ENCODE data around the gene RBP2. TPM values are rescaled to one million over a fixed set of nuclear protein-coding genes. Genes with fewer than 3 reads are reported as not detected.

Gene RBP2
- total RNA-seq, 1 donor from 2014 or later = not detected

- H3K9me3 ChIP-seq (ENCODE audit: low read depth) = no peaks in the 10 kb centered on the region
- DNase-seq (ENCODE audit: low spot score) = no peak
- H3K27ac ChIP-seq = no peak overlapping the region
- H3K4me1 Mint-ChIP-seq = peaks cover 15% of the 10 kb centered on the region
- H3K27ac Mint-ChIP-seq = no peak overlapping the region
- H3K9ac ChIP-seq = no peak overlapping the region
- H2AFZ ChIP-seq (replicated peaks) = no peak overlapping the region
- H3K4me2 ChIP-seq = no peak overlapping the region
- H3K27me3 ChIP-seq = no peaks in the 10 kb centered on the region
- H3F3A ChIP-seq (ENCODE audit: low read depth) = no peaks in the 10 kb centered on the region
- H3K36me3 ChIP-seq = no peaks in the 10 kb centered on the region
- peaks cover 7% of the 10 kb centered on the region for H3K36me3 Mint-ChIP-seq
- H3K4me3 ChIP-seq = no peak overlapping the region
- H3K27me3 Mint-ChIP-seq (ENCODE audit: insufficient read depth, low read depth) = no peaks in the 10 kb centered on the region
- TF ChIP-seq, protein P1, sequence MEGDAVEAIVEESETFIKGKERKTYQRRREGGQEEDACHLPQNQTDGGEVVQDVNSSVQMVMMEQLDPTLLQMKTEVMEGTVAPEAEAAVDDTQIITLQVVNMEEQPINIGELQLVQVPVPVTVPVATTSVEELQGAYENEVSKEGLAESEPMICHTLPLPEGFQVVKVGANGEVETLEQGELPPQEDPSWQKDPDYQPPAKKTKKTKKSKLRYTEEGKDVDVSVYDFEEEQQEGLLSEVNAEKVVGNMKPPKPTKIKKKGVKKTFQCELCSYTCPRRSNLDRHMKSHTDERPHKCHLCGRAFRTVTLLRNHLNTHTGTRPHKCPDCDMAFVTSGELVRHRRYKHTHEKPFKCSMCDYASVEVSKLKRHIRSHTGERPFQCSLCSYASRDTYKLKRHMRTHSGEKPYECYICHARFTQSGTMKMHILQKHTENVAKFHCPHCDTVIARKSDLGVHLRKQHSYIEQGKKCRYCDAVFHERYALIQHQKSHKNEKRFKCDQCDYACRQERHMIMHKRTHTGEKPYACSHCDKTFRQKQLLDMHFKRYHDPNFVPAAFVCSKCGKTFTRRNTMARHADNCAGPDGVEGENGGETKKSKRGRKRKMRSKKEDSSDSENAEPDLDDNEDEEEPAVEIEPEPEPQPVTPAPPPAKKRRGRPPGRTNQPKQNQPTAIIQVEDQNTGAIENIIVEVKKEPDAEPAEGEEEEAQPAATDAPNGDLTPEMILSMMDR (IDR thresholded peaks at IDR 0.05) = peak; percentile 30
- no peak for TF ChIP-seq EZH2 (IDR thresholded peaks at IDR 0.05)
- no peak for TF ChIP-seq EZH2phosphoT487 (IDR thresholded peaks at IDR 0.05)
- H4K20me1 ChIP-seq (ENCODE audit: low read depth) = no peaks in the 10 kb centered on the region
- H3K4me3 Mint-ChIP-seq = no peak overlapping the region
- H3K9me3 Mint-ChIP-seq = peaks cover 2% of the 10 kb centered on the region
- peaks cover 11% of the 10 kb centered on the region for H3K4me1 ChIP-seq
- H3K79me2 ChIP-seq (ENCODE audit: low read depth) = no peaks in the 10 kb centered on the region
Observed at GRCh38 chr3:139522421-139522820, 46.1 kb upstream of the RBP2 start.

- Mint-ChIP-seq H3K4me3 (no peak overlapping the region), H3K27ac (no peak overlapping the region)
Observed at GRCh38 chr3:139521816-139522215, 45.5 kb upstream of the RBP2 start.

DNA sequence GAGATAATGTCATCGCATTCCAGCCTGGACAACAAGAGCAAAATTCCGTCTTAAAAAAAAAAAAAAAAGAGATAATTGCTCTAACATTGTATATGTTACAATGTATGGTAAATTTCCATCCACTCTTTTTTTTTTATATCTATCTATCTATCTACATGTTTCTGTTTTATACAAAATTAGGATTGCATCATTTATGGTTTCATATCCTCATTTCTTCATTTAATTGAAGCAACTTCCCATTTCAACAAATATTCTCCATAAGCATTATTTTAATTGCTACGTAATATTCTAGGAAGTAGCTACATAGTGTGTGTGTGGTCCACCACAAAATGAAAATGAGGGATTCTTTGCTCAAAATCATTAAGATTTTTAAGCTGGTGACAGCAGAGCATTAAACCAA lies 44.8 kb upstream of the RBP2 start:
- H4K20me1 ChIP-seq (ENCODE audit: low read depth) = no peaks in the 10 kb centered on the region
- H3K36me3 Mint-ChIP-seq = peaks cover 4% of the 10 kb centered on the region
- no peaks in the 10 kb centered on the region for H3K27me3 Mint-ChIP-seq (ENCODE audit: insufficient read depth, low read depth)
- no peaks in the 10 kb centered on the region for H3K27me3 ChIP-seq
- H3K4me1 ChIP-seq = peaks cover 11% of the 10 kb centered on the region
- H3K4me3 Mint-ChIP-seq = no peak overlapping the region
- H3K27ac ChIP-seq = no peak overlapping the region
- H3K4me3 ChIP-seq = no peak overlapping the region
- no peak for DNase-seq (ENCODE audit: low spot score)
- no peak overlapping the region for H3K4me2 ChIP-seq
- TF ChIP-seq, protein P1 (IDR thresholded peaks at IDR 0.05) = no peak
- TF ChIP-seq EZH2 (IDR thresholded peaks at IDR 0.05) (no peak), EZH2phosphoT487 (IDR thresholded peaks at IDR 0.05) (no peak)
- H3K79me2 ChIP-seq (ENCODE audit: low read depth) = no peaks in the 10 kb centered on the region
- H2AFZ ChIP-seq (replicated peaks) = no peak overlapping the region
- no peaks in the 10 kb centered on the region for H3K36me3 ChIP-seq
- H3K4me1 Mint-ChIP-seq = peaks cover 15% of the 10 kb centered on the region
- H3K9ac ChIP-seq = no peak overlapping the region
- peaks cover 2% of the 10 kb centered on the region for H3K9me3 Mint-ChIP-seq
- H3K9me3 ChIP-seq (ENCODE audit: low read depth) = no peaks in the 10 kb centered on the region
- H3F3A ChIP-seq (ENCODE audit: low read depth) = no peaks in the 10 kb centered on the region
- H3K27ac Mint-ChIP-seq = no peak overlapping the region

More at GRCh38 chr3:139521816-139522215, 45.5 kb upstream of the RBP2 start:
- Histone ChIP-seq H3K36me3 (no peaks in the 10 kb centered on the region), H3K27me3 (no peaks in the 10 kb centered on the region), H3K4me3 (no peak overlapping the region), H2AFZ (replicated peaks) (no peak overlapping the region), H3K9ac (no peak overlapping the region), H3K4me2 (no peak overlapping the region), H3F3A (ENCODE audit: low read depth) (no peaks in the 10 kb centered on the region), H4K20me1 (ENCODE audit: low read depth) (no peaks in the 10 kb centered on the region), H3K9me3 (ENCODE audit: low read depth) (no peaks in the 10 kb centered on the region), H3K79me2 (ENCODE audit: low read depth) (no peaks in the 10 kb centered on the region), H3K4me1 (peaks cover 11% of the 10 kb centered on the region), H3K27ac (no peak overlapping the region)
- Mint-ChIP-seq H3K36me3 (peaks cover 7% of the 10 kb centered on the region), H3K9me3 (peaks cover 2% of the 10 kb centered on the region), H3K27me3 (ENCODE audit: insufficient read depth, low read depth) (no peaks in the 10 kb centered on the region), H3K4me1 (peaks cover 15% of the 10 kb centered on the region)
- TF ChIP-seq, protein P1 (IDR thresholded peaks at IDR 0.05) = no peak
- no peak for TF ChIP-seq EZH2phosphoT487 (IDR thresholded peaks at IDR 0.05)
- no peak for TF ChIP-seq EZH2 (IDR thresholded peaks at IDR 0.05)
- no peak for DNase-seq (ENCODE audit: low spot score)
